ENCODE data around the gene ALPL.

Gene ALPL

DNA sequence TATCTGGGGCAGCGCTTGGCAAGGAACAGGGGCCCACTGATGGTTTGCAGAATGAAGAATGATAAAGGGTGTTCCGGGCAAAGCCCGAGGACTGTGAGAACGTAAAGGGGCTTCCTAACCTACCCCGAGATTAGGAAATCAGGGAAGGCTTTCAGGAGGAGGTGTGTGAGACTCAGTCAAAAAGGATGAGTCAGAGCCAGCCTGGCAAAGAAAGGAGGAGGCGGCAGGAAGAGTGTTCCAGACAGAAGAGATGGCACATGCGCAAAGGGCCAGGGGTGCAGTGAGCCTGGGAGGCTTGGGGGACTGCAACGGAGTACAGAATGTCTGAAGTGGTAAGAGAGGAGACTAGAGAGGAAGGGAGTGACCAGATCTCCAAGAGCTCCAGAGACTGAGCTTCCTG is 89.7 kb downstream of the ALPL start:
- no peak for DNase-seq (ENCODE audit: low read depth)

DNA sequence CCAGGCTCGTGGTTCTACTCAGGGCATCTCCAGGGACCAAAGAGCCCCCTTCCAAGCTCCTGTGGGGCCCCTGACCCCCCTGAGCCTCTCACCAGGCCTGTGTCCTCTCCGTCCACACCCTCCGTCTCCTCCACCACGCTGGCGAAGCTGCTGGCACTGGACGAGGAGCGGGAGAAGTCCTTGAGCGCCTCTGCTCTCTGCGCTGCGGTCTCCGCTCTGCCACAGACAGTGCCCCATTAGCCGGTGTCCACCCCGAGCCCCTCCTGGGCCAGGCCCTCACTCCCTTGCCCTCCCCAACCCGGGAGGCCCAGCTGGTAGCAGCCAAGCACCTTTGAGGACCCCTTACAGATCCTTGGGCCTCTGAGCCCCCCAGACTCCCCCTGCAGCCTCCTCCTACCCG is 90.2 kb downstream of the ALPL start:
- no peak for DNase-seq (ENCODE audit: low read depth)

DNA sequence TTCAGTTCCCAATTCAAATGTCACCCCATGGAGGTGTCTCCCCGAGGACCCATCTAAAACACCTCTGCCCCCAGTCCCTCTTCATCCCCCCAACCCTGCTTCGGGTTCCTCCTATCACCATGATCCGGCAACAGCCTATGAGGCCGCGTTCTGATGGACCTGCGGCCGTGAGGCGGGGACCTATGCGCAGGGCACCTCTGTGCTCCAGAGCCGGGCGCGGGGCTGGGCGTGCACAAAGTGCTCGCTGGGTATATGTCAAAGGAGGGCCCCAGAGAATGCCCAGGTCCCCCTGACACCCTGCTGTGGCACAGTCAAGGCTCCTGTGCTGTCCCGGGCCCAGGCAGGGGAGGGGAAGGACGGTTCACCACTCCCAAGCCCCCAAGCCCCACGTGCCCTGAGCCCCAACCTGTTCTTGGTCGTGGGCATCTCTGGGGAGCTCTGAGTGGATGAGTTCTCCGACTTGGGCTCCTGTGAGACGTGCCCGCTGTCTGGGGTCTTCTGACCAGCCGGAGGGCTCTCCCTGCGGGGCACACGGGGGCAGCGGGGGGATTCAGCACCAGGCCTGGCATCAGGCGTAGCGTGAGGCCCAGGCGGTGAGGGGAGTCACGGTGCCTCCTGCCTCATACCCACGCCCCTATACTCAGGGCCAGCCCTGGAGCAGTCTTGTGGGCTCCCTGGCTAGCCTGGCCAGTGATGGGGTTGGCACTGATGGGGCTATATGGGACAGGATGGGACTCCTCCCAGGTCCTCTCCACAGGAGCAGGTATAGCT is 92.2 kb downstream of the ALPL start:
- no peak for DNase-seq (ENCODE audit: low read depth)

GRCh38 chr1:21603177-21604138 is 94.2 kb downstream of the ALPL start:
- DNase-seq (ENCODE audit: low read depth): no peak

- no peak for DNase-seq (ENCODE audit: low read depth)
Measured at GRCh38 chr1:21604208-21604957, 95.2 kb downstream of the ALPL start.

GRCh38 chr1:21605012-21605715 is 95.9 kb downstream of the ALPL start:
- no peak for DNase-seq (ENCODE audit: low read depth)

- no peak for DNase-seq (ENCODE audit: low read depth)
Measured at GRCh38 chr1:21605964-21606705, 96.9 kb downstream of the ALPL start.

GRCh38 chr1:21607549-21608529 is 98.6 kb downstream of the ALPL start:
- DNase-seq (ENCODE audit: low read depth): peak; percentile 15

GRCh38 chr1:21608798-21609197 is 99.6 kb downstream of the ALPL start:
- no peak for DNase-seq (ENCODE audit: low read depth)

DNA sequence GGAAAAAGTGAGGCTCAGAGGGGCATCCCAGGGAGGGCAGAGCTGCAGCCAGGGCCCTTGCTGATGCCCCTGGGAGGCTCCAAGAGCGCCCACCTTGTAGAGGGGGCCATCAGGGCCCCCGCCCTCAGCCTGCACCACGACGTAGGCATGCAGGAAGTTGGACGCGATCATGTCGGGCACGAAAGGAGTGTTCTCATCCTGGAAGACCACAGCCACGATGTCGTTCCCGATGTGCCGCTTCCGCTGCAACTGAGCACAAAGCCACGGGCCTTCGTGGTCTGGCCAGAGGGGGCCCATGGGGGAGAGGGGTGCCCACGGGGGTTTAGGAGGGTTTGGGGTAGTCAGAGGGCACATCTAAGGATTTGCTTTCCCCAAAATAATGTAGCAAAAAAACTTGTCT is 100.8 kb downstream of the ALPL start:
- no peak for DNase-seq (ENCODE audit: low read depth)

DNA sequence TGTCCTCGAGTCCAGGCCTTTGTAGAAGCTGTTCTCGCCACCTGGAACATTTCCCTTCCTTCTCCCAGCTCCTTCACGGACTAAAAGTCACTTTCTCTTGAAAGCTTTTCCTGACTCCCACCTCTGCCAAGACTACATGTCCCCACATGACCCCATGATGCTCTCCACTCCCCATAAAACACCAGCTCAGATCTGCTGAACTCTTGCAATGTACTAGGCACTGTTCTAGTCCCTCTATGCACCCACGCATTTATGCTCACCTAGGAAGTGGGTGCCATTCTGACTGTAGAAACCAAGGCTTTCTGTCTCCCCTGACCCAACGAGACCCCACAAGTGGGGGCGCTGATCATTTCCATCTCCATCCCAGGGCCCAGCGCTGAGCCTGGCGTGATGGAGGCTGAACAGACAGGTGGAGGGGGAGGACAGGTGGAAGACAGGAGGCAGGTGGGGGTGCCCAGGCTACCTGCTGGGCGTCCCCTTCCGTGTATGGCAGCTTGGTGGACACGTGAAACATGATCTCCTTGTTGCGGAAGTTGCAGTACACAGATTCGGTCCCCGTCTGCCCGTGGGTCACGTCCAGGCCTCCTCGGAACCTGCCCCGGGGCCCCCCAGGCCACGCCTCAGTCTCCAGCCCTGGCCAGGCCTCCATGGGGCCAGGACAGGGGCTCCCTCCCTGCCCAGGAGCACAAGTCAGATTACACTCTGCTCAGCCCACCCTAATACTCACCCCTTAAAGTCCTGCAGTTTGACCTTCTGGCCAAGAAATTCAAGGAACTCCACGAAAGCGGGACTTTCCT is 102.0 kb downstream of the ALPL start:
- no peak for DNase-seq (ENCODE audit: low read depth)

DNA sequence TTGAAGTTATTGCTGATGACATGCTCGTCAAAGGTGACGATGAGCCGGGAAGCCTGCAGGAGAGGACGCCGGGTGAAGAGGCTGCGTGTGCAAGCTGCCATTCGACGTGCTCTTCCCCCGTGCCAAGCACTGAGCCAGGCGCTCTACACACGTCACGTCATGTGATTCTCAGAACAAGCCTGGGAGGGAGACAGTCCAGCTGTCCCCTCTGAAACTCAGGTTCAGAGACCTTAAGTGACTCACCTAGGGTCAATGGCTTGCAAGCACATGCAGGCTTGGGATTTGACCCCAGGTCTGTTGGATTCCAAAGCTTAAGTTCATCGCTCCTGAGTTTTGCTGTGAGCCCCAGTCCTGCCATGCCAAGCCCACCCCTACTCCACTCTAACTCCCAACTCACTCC is 102.8 kb downstream of the ALPL start:
- no peak for DNase-seq (ENCODE audit: low read depth)

GRCh38 chr1:21613072-21613867 is 104.0 kb downstream of the ALPL start:
- DNase-seq (ENCODE audit: low read depth): no peak

DNA sequence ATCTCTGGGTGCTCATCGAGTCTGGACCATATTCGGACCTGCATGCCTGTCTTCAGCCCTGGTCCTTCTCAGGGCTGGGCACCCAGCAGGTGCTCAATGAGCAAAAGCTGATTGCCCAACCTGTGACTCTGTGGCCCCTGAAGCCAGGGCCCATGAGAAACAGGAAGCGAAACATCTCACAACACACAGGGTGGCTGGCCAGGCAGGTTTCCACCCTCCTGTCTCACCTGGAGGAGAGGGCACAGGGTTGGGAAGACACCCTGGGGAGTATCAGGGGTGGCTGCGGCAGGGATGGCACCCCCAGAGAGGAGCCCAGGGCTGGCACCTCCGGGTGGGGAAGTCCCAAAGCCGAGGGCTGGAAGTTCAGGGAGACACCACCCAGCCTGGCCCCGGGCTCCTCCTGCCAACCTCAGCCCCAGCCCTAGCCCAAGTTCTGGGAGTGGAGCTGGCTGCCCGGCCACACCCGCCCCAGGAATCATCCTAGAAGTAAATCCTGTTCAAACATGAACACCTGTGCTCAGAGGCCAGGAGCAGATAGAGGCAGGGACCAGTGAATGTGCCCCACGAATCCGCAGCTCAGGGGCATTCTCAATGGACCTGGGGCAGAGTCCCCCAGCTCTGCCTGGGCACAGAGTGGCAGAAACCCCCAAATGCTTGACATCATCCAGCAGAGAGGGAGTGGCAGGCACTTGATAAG is 105.3 kb downstream of the ALPL start:
- DNase-seq (ENCODE audit: low read depth): no peak

DNA sequence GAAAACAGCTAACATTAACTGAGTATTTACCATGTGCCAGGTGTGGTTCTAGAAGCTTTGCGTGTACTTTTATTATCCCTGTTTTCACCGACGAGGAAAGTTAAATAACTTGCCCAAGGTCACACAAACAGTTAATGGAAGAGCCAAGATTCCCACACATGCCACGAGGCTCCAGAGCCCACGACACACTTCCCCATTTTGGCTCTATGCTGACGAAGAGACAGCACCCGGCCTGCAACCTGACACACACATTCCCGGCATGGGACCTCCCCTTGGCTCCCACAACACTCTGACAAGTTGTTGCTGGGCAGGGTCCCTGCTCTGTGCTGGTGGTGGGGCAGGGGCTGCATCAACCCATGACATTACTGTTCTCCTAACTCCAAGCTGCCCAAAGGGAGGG is 107.1 kb downstream of the ALPL start:
- no peak for DNase-seq (ENCODE audit: low read depth)

- DNase-seq (ENCODE audit: low read depth): no peak
Measured at GRCh38 chr1:21617126-21617738, 108.0 kb downstream of the ALPL start.

DNA sequence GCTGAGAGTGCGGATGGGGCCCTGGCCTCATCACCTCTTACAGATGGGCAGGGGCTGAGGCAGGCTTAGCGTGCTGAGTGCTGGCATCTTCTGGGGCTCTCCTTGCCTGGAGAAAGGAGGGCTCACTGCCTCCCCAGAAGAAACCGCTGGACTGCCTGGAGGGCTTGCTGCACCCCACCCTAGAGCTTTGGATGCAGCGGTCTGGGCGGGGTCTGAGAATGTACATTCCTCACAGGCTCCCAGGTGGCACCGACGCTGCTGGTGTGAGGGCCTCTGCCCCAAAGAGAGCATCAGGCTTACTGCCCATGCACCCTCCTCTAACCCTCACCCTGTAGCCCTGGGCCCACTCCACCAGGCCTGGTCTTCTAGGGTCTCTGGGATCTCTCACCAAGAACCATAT is 108.8 kb downstream of the ALPL start:
- no peak for DNase-seq (ENCODE audit: low read depth)
